T-helper 2 cell (primary cell): ENCODE data around the gene AGPAT3.

Experiments used
- DNase-seq, 5 experiments: peaks; one replicate each; pipeline versions ENCODE4 v3.0.0 to v3.0.0-alpha.2; 2012 to 2022

Gene AGPAT3

GRCh38 chr21:44002511-44002910 is 137.5 kb downstream of the AGPAT3 start:
- no peak for DNase-seq

GRCh38 chr21:44003307-44003966 is 138.4 kb downstream of the AGPAT3 start:
- DNase-seq, result no peak

GRCh38 chr21:44005071-44005470 is 140.0 kb downstream of the AGPAT3 start:
- no peak for DNase-seq

GRCh38 chr21:44005593-44005992 is 140.6 kb downstream of the AGPAT3 start:
- DNase-seq, result no peak

- DNase-seq, result no peak
Observed at GRCh38 chr21:44006017-44006619, 141.1 kb downstream of the AGPAT3 start.

GRCh38 chr21:44006656-44007055 is 141.6 kb downstream of the AGPAT3 start:
- DNase-seq, result no peak

GRCh38 chr21:44010429-44010828 is 145.4 kb downstream of the AGPAT3 start:
- no peak for DNase-seq

GRCh38 chr21:44011123-44011522 is 146.1 kb downstream of the AGPAT3 start:
- no peak for DNase-seq

- peak; percentile 60 to 92 (median 69) for DNase-seq
Observed at GRCh38 chr21:44011579-44012473, 146.8 kb downstream of the AGPAT3 start, which contains the start of gene TRAPPC10. Gene TRAPPC10, plus strand, starts transcription at chr21:44012309. Its CDS starts 185 bp downstream, at chr21:44012494.

GRCh38 chr21:44012474-44013379 is 147.7 kb downstream of the AGPAT3 start:
- DNase-seq, result peak; percentile 60 to 89 (median 73)

GRCh38 chr21:44013380-44014088 is 148.5 kb downstream of the AGPAT3 start:
- peak in 3 of 5 experiments; percentile 19 to 67 (median 30) for DNase-seq

GRCh38 chr21:44017601-44018000 is 152.6 kb downstream of the AGPAT3 start:
- no peak for DNase-seq

GRCh38 chr21:44018127-44018526 is 153.1 kb downstream of the AGPAT3 start:
- DNase-seq, result no peak

GRCh38 chr21:44018813-44019567 is 154.0 kb downstream of the AGPAT3 start:
- peak in 2 of 5 experiments; percentile 17 to 22 for DNase-seq

GRCh38 chr21:44019568-44019958 is 154.5 kb downstream of the AGPAT3 start:
- DNase-seq, result no peak

GRCh38 chr21:44020551-44020950 is 155.5 kb downstream of the AGPAT3 start:
- DNase-seq, result no peak

- DNase-seq, result no peak
Observed at GRCh38 chr21:44021064-44021463, 156.0 kb downstream of the AGPAT3 start.

GRCh38 chr21:44024257-44024656 is 159.2 kb downstream of the AGPAT3 start:
- no peak for DNase-seq

GRCh38 chr21:44024887-44025353 is 159.9 kb downstream of the AGPAT3 start:
- no peak for DNase-seq

GRCh38 chr21:44027607-44028286 is 162.7 kb downstream of the AGPAT3 start:
- no peak for DNase-seq
